ACHN (cell line): Measurements from ENCODE around the gene TMEM141.

ENCODE experiments used
- DNase-seq: peaks from one replicate; pipeline ENCODE4 v3.0.0-alpha.2; 2015
- in situ Hi-C: cut with HindIII; loops from 2 replicates; pipeline ENCODE4 v1.10.0; 2017; ENCODE audit warnings: low sequenced_read_pairs, low pct_ligation_motif_present, low pct_unique_long_range_greater_than_20kb

The TMEM141 gene

GRCh38 chr9:136790640-136791515 is at the start of gene TMEM141:
TSS of gene TMEM141 (plus strand) at chr9:136791344. CDS start at chr9:136791371, 27 bp downstream.
- in situ Hi-C loops = no loop called here

GRCh38 chr9:136741883-136742571 is 49.1 kb upstream of the TMEM141 start:
- in situ Hi-C loops = no loop called here
- no peak for DNase-seq

More at GRCh38 chr9:136790640-136791515, at the start of gene TMEM141:
- peak; percentile 97 for DNase-seq

- DNase-seq = peak; percentile 29
- in situ Hi-C loops = no loop called here
Measured at GRCh38 chr9:136742591-136743391, 48.4 kb upstream of the TMEM141 start, which contains the start of gene LCN10. TSS of gene LCN10 (minus strand) at chr9:136742940. CDS start at chr9:136742903, 37 bp downstream.

GRCh38 chr9:136743639-136744211 is 47.4 kb upstream of the TMEM141 start:
- DNase-seq = no peak
- in situ Hi-C loops = no loop called here

GRCh38 chr9:136744773-136745172 is 46.4 kb upstream of the TMEM141 start:
- DNase-seq = no peak
- in situ Hi-C loops = no loop called here

GRCh38 chr9:136745389-136746154 is 45.6 kb upstream of the TMEM141 start:
- no peak for DNase-seq
- in situ Hi-C loops = no loop called here

- in situ Hi-C loops = no loop called here
- DNase-seq = no peak
Measured at GRCh38 chr9:136746155-136746490, 45.0 kb upstream of the TMEM141 start.

GRCh38 chr9:136746621-136747020 is 44.5 kb upstream of the TMEM141 start:
- no peak for DNase-seq
- in situ Hi-C loops = no loop called here

GRCh38 chr9:136747161-136748060 is 43.7 kb upstream of the TMEM141 start:
- DNase-seq = no peak
- in situ Hi-C loops = no loop called here

- no peak for DNase-seq
- in situ Hi-C loops = no loop called here
Measured at GRCh38 chr9:136748201-136748600, 42.9 kb upstream of the TMEM141 start, which contains the start of gene LCN6. TSS of gene LCN6 (minus strand) at chr9:136748525. CDS start at chr9:136748483, 42 bp downstream.

- DNase-seq = no peak
- in situ Hi-C loops = no loop called here
Measured at GRCh38 chr9:136748666-136749611, 42.2 kb upstream of the TMEM141 start.

- DNase-seq = no peak
- in situ Hi-C loops = no loop called here
Measured at GRCh38 chr9:136750526-136750925, 40.6 kb upstream of the TMEM141 start.

GRCh38 chr9:136751244-136751643 is 39.9 kb upstream of the TMEM141 start:
- no peak for DNase-seq
- in situ Hi-C loops = no loop called here

GRCh38 chr9:136751814-136752213 is 39.3 kb upstream of the TMEM141 start:
- in situ Hi-C loops = no loop called here
- DNase-seq = no peak

- in situ Hi-C loops = no loop called here
- no peak for DNase-seq
Measured at GRCh38 chr9:136753371-136754058, 37.6 kb upstream of the TMEM141 start.
